OCI-M2 (cell line): ENCODE data around the gene PRRX2.
"Not testable (repeated sequence)": the region's sequence is repeated elsewhere in the genome, so short reads cannot be mapped to it uniquely, and the experiment has no call there.

Experiments
- DNase-seq: peaks from one replicate; lab custom pipeline; 2025; ENCODE audit not compliant: unreplicated experiment; lab: John Stamatoyannopoulos, UW

The PRRX2 gene

GRCh38 chr9:129636343-129636742, 29.1 kb upstream of the PRRX2 start:
- DNase-seq: not testable (repeated sequence)

DNA sequence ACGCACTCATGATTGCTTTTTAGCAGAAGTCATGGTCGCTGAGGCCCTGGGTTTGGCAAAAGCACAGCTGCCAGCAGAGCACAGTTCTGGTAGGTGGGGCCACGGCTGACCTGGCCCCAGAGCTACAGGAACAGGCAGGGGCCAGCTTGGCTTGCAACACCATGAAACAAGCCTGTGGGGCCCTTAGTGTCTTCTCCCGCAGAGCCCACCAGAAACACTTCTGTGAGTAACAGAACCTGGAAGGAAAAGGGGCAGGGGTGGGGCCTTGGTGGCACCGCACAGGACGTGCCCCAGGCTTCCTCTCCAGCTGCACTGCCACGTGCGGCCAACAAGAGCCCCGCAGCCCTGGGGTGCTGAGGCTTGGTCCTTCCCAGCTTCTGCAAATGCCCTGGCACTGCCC, 28.3 kb upstream of the PRRX2 start:
- no peak for DNase-seq

DNA sequence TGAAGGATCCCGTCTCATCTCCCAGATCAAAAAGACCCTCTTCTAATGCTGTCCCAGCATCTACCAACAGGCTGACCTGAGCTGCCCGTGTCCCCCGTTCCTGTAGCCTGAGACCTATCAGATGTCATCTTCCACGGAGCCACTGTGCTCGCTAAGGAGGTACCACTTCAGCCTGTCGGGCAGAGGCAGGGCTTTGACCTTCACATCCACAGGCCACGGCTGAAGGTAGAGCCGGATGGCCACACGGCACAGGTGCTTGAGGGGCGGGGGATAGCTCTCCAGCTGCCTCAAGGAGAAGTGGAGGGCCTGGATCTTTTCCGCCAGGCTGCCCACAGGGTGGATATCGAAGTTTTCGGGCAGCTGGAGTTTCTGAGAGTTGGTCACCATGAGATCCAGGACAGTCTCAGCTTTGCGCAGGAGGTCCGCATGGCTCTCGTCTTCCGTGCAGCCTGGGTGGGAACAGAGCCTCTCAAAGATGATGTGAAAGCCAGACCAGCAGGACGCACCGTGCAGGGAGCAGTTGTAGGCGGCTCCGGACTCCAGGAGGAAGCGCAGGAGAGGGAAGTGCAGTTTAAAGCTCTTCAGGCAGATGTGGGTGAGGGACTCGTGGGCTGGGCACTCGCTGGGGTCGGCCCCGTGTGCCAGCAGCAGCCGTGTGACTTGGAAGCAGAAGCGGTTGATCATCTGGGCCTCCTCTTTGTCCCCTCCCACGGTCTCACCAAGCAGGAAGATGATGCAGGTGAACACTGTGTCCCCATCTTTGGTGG, 27.6 kb upstream of the PRRX2 start:
- DNase-seq: no peak

DNA sequence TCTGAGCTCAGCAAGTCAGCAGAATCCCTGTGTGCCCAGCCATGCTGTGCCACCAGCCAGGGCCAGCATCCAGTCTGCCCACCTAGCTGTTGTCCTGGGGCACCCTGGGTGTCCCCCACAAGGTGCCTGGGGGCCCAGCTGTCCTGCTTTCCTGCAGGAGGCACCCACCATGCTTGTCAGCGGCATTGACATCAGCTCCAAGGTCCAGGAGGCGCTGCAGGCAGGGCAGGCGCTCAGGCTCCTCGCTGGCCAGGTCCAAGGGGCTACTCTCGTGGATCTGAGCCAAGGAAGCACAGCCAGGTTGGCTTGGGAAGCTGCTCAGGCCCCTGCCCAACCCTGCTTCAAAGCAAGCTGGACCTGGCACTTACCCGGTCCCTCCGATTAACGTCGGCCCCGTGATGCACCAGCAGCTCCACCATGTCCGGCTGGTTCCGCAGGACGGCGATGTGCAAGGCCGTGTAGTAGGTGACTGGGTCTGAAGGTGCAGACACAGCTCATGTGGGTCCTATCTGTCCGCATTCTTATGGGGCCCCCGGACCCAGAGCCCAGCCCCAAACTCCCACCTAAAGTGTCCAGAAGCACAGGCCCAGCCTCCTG, 26.3 kb upstream of the PRRX2 start:
- DNase-seq: no peak

DNA sequence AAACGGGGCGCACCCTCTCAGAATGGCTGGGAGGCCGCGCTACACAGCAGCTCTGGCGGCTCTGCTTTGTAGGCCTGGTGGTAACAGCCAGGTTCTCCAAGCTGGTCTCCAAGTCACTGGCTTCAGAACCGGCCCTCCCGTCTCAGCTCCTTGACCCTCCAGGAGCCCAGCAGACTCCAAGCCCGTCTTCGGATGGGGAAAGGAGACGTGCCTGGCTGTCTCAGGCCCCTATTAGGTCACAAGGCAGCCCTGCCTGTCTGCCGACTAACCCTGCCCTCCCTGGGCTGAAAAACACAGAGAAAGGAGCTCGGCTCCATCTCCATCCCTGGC, 25.7 kb upstream of the PRRX2 start:
- DNase-seq: no peak

DNA sequence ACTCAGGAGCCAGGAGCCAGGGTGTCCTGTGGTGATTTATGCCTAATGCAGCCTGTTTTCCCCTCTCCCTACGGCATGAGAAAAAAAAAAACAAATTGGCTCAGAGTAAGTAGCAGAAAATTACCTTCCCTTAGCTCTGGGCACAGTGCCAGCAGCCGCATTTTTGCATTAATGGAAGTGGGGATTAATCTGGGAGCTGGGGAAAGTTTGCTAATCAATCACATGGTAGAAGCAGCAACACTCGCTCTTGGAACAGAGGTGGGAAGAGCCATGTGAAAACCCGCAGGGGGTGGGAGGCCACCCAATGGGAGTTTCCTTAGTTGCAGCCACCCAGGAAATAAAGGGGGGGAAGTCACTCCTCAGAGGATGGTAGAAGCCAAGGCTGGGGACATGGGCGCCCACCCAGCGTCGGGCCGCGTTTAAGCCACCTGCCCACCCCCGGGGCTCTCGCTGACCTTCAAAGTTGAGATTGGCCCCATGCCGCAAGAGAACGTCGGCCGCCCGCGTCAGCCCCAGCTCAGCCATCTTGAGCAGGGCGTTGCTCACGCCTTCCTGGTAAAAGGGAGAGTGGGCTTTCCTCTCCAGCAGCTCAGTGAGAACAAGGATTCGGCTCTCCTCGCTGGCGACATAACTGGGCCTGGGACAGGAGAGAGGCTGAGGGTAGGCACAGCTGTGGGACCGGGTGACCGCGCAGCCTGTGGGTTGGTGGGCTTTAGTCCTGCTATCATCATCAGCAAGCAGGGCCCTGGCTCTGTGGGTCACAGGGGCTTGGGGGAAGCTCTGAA, 25.2 kb upstream of the PRRX2 start:
- no peak for DNase-seq

- no peak for DNase-seq
Observed at GRCh38 chr9:129640871-129641749, 24.3 kb upstream of the PRRX2 start.

GRCh38 chr9:129641750-129642585, 23.5 kb upstream of the PRRX2 start, which contains the start of gene ASB6:
Gene ASB6 (minus strand): TSS chr9:129642151. CDS start chr9:129641999, 152 bp downstream.
- peak; percentile 43 for DNase-seq

DNA sequence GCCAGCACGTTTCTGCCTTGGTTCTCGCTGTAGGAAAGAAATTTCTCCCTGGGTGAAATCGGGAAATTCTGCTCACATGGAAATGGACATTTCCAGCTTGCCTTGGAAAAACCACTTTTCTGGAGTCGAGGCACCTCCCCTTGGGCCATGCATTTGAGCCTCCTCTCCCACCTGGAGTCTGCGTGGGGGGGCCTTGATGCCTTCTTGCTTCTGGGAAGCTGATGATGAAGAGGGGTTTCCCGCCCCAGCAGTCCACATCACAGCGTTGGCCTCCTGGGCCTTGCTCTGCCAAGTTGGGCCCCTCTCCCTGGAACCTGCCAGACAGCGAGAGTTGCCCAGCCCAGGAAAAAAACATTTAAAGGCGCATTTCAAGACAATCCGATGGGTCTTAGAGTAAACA, 21.7 kb upstream of the PRRX2 start:
- no peak for DNase-seq

DNA sequence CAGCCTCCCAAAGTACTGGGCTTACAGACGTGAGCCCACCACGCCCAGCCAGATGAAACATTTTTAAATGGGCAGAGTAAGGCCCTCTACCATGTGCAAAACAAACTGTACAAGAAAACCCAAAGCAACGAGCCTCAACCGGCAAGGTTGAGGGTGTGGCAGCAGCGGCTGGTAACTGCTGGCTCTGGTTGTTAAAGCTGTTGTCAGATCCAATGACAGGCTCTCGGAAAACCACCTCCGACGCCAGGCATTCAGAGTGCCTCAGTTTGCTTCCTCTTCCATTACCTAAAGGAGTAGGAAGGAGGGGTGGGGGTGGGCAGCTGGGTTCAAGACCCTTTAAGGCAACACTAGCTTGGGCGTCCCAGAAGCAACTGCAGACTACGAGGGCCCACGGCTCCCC, 21.1 kb upstream of the PRRX2 start:
- DNase-seq: no peak

DNA sequence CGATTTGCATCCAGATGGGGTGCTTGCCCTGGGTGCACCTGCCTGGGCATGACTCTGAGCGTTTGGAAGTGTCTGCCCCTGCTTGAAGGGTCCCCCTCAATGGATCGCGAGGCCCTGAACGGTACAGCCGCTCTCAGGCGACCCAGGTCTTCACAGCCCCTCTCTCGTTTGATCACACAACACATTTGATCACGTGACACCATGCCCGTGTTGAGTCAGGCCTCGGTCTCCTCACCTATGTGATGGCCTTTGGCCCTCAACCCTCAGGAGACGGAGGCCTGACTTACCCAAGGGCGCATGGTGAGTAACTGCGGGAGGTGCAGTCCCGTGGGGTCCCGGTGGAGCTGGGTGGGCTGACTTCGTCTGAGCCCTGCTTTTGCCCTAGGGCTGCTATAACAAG, 20.5 kb upstream of the PRRX2 start:
- no peak for DNase-seq

DNA sequence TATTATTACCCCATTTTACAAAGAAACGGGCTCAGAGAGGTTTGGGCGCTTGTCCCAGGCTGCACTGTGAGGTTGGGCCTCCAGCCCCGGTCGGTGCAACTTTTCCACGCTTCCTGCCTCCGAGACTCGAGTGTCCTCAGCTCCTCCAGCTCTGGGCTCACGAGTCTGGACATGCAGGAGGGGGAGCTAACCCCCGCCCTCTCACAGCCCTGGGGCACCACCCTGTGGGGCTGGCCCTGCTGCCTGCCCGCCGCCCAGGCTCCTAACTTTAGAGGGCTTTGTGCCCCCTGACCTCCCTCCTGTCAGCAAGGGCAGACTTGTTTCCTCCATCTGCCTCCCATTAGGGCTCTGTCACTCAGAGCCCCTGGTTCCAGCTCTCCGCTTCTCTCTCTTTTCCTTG, 19.2 kb upstream of the PRRX2 start:
- no peak for DNase-seq

DNA sequence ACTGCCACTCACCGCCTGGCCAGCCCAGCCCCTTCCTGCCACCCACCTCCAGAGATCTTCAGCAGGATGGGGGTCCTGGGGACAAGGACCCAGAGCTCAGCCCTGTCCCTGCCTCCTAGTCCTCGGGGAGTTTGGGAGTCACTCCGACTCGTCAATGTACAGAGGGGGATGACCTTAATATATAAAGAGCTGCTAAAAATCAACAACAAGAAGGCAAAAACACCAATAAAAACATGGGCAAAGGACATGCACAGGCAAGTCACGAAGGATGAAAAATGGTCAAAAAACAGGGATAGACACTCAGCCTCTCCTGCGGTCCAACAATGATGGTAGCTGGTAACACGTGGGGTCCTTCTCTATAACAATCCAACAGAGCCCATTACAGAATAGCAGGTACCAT, 18.8 kb upstream of the PRRX2 start:
- no peak for DNase-seq

GRCh38 chr9:129647635-129648034, 17.8 kb upstream of the PRRX2 start:
- DNase-seq: no peak

- no peak for DNase-seq
Observed at GRCh38 chr9:129648092-129648763, 17.2 kb upstream of the PRRX2 start.

- DNase-seq: no peak
Observed at GRCh38 chr9:129648764-129649115, 16.7 kb upstream of the PRRX2 start.

GRCh38 chr9:129649726-129650679, 15.4 kb upstream of the PRRX2 start:
- no peak for DNase-seq

GRCh38 chr9:129650680-129651235, 14.7 kb upstream of the PRRX2 start:
- DNase-seq: no peak
